Measurements from ENCODE around the gene RETREG3. TPM values are rescaled to one million over a fixed set of nuclear protein-coding genes. Genes with fewer than 3 reads are reported as not detected.

The RETREG3 gene
- total and polyA plus RNA-seq, 9 of the 15 experiments (the other 6 are each of a cell fraction or from before 2014, with no cell fraction given) = 4.1 to 39.0 (median 16.9) TPM

DNA sequence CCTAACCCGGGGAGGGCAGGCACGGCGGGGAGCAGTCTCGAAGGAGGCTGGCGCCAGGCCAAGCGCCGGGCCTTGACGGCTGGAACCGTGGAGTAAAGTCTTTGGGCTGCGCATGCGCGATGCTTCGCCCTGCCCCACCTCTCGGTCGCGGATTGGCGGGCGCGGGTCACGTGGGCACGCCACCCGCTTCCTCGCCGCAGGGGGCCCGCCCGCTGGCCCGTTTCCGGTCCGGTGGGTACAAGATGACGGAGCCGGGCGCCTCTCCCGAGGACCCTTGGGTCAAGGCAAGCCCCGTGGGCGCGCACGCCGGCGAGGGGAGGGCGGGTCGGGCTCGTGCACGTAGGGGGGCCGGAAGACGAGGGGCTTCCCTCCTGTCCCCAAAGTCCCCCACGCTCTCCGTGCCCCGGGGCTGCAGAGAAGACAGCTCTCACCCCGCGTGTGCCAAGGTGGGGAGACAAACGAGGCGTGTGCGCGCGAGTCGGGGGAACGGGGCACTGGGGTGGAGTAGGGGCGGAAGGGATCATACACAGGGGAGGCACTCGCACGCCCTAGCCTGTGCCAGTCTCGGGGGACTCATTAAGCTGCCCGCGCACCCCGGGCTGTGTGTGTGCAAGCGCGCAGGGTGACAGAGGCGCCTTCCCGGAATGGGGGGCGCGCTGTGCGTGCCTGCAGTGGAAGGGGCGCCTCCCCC is 42.1 kb downstream of the RETREG3 start, which contains the start of gene MLX (continued):
- TF ChIP-seq ZNF282 (CRISPR knock-in tag; IDR thresholded peaks at IDR 0.05) (no peak), THRAP3 (IDR thresholded peaks at IDR 0.05; ENCODE audit: borderline replicate concordance) (no peak), ZKSCAN3 (CRISPR knock-in tag; IDR thresholded peaks at IDR 0.05) (no peak), L3MBTL2 (IDR thresholded peaks at IDR 0.05) (0 out of 2 replicates have a peak, but pooled peaks have one; percentile 77), HDAC2 (IDR thresholded peaks at IDR 0.05) (no peak), CHAMP1 (IDR thresholded peaks at IDR 0.05) (no peak), SMARCA4 (IDR thresholded peaks at IDR 0.05) (no peak), KDM2B (CRISPR knock-in tag; IDR thresholded peaks at IDR 0.05) (no peak), RFX1 (IDR thresholded peaks at IDR 0.05) (no peak), IFI16 (CRISPR knock-in tag; IDR thresholded peaks at IDR 0.05) (no peak)
- TF ChIP-seq, protein P1, sequence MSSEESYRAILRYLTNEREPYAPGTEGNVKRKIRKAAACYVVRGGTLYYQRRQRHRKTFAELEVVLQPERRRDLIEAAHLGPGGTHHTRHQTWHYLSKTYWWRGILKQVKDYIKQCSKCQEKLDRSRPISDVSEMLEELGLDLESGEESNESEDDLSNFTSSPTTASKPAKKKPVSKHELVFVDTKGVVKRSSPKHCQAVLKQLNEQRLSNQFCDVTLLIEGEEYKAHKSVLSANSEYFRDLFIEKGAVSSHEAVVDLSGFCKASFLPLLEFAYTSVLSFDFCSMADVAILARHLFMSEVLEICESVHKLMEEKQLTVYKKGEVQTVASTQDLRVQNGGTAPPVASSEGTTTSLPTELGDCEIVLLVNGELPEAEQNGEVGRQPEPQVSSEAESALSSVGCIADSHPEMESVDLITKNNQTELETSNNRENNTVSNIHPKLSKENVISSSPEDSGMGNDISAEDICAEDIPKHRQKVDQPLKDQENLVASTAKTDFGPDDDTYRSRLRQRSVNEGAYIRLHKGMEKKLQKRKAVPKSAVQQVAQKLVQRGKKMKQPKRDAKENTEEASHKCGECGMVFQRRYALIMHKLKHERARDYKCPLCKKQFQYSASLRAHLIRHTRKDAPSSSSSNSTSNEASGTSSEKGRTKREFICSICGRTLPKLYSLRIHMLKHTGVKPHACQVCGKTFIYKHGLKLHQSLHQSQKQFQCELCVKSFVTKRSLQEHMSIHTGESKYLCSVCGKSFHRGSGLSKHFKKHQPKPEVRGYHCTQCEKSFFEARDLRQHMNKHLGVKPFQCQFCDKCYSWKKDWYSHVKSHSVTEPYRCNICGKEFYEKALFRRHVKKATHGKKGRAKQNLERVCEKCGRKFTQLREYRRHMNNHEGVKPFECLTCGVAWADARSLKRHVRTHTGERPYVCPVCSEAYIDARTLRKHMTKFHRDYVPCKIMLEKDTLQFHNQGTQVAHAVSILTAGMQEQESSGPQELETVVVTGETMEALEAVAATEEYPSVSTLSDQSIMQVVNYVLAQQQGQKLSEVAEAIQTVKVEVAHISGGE (CRISPR knock-in tag; IDR thresholded peaks at IDR 0.05) = peak in 1 of 3 experiments; percentile 80; a peak in 2 of 6 replicates
- TF ChIP-seq, protein P2, sequence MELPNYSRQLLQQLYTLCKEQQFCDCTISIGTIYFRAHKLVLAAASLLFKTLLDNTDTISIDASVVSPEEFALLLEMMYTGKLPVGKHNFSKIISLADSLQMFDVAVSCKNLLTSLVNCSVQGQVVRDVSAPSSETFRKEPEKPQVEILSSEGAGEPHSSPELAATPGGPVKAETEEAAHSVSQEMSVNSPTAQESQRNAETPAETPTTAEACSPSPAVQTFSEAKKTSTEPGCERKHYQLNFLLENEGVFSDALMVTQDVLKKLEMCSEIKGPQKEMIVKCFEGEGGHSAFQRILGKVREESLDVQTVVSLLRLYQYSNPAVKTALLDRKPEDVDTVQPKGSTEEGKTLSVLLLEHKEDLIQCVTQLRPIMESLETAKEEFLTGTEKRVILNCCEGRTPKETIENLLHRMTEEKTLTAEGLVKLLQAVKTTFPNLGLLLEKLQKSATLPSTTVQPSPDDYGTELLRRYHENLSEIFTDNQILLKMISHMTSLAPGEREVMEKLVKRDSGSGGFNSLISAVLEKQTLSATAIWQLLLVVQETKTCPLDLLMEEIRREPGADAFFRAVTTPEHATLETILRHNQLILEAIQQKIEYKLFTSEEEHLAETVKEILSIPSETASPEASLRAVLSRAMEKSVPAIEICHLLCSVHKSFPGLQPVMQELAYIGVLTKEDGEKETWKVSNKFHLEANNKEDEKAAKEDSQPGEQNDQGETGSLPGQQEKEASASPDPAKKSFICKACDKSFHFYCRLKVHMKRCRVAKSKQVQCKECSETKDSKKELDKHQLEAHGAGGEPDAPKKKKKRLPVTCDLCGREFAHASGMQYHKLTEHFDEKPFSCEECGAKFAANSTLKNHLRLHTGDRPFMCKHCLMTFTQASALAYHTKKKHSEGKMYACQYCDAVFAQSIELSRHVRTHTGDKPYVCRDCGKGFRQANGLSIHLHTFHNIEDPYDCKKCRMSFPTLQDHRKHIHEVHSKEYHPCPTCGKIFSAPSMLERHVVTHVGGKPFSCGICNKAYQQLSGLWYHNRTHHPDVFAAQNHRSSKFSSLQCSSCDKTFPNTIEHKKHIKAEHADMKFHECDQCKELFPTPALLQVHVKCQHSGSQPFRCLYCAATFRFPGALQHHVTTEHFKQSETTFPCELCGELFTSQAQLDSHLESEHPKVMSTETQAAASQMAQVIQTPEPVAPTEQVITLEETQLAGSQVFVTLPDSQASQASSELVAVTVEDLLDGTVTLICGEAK (IDR thresholded peaks at IDR 0.05) = peak; percentile 73
- TF ChIP-seq, protein P2 (CRISPR knock-in tag; IDR thresholded peaks at IDR 0.05) = no peak
